ENCODE measurements around the gene PCDH1.
A peak's percentile ranks its signal among the peaks of the same experiment; 100 is the strongest.

Gene PCDH1

DNA sequence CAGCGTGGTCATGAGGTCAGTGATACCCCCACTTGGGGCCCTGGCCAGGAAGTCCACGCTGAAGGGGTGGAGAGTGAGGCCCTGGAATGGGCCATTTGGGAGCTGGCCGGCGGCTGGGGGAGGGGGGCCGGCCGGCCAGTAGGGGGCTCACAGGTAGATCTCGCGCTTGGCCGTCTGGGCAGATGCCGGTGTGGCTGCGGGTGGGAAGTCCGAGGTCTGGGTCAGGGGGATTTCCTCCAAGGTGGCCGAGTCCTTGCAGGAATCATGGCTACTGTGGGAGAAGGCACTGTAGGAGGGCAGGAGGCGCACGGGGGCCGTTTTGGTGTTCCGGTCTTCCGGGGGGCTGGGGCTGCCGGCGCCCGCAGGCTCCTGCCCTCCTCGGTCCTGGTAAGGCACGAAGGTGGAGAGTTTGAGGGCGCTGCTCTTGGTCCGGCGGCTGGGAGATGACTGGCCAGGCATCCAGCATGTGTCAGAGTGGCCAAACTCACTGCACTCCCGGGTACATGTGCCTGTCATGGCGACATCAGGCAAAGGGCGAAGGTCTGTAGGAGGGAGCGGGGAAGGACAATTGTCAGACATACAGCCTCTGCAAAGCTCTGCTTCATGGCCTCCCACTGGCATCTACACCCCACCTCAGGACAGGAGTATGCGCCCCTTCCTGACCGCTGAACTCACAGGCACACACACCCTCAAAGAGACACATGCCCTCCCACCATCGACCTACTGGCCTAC is 24.1 kb downstream of the PCDH1 start:
- DNase-seq (ENCODE audit: low read depth): no peak

DNA sequence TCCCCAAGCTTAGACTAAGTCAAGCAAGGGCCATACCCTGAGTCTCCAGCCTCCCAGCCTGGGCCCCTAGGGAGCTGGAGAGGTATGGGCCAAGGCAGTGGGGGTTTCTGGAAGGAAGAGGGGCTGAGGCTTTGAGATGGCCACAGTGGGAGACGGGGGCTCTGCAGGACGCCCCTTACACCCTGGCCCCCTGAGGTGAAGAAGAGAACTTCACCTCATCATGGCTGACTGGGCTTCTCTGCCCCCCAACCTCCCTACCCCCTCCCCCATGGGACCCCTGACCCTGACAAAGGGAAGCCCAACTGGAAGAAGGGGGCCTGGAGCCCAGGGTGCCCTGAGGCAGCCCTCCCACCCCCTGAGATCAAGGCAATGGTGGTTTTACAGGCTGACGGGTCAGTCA is 25.8 kb downstream of the PCDH1 start:
- DNase-seq (ENCODE audit: low read depth): no peak

DNA sequence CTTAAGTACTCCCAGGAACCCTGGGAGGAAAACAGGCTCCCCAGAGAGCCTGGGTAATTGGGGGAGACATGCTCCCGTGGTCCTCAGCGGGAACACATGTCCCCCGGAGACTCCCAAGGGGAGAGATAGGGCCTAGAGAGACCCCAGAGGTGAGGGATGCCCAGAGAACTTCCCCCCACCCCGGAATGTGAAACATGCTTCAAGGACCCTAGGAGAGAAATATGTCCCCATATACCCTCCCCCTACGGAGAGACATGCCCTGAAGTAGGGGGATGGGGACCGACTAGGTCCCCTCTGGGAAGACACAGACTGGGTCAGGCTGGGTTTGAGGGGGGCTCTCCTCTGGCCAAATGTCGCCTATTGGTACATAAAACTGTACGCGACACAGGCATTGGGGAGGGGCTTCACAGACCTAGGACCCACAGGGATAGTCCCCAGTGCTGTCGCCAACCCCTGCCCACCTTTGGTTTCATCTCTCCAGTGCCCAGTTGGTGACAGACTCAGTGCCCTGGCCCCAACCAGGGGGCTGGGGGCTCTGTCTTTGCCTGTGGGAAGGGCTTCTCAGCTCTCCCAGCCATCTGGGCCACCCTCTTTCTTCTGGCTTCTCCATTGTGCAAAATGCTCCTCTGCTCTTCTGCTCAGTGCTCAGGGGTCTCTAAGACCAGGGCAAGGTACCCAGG is 26.9 kb downstream of the PCDH1 start:
- no peak for DNase-seq (ENCODE audit: low read depth)

DNA sequence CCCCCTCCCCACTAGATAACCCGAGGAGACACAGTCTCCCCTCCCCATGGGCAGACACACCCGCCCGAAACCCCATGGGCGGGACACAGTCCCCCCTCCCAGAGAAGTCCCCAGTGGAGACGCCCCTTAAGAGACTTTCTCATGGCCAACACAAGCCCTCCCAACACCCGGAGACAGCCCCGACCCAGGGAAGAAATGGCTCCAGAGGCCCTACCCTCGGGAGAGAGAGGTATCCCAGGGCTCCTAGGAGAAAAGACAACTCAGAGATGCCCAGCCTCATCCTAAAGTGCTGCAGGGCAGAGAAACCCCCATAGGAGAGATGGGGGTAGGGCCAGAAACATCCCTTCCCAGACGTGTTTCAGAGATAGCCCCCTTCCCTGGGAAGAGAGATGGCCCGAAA is 27.4 kb downstream of the PCDH1 start:
- DNase-seq (ENCODE audit: low read depth): no peak

DNA sequence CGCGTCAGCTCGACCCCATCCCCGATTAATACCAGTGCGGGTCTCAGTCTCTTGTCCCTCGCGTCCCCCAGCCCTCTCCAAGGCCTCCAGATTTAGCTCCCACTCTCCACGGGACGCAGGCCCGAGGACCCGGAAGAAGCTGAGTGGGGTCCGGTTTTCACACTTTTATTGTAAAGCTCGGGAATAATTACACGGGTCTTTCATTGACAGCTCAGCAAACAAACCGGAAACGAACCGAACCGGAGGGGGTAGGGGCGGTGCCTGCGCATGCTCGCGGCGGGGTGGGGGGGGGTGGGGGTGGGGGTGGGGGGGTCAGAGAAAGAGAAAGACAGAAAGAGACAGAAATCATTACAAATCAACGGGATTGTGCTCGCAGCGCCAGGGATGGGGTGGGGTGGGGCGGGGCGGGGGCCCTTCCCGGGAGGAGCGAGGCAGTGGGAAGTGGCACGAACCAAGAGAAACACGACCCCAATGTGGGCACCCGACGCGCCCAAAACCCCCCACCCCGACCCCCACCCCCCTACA is 27.9 kb downstream of the PCDH1 start:
- peak; percentile 13 for DNase-seq (ENCODE audit: low read depth)

DNA sequence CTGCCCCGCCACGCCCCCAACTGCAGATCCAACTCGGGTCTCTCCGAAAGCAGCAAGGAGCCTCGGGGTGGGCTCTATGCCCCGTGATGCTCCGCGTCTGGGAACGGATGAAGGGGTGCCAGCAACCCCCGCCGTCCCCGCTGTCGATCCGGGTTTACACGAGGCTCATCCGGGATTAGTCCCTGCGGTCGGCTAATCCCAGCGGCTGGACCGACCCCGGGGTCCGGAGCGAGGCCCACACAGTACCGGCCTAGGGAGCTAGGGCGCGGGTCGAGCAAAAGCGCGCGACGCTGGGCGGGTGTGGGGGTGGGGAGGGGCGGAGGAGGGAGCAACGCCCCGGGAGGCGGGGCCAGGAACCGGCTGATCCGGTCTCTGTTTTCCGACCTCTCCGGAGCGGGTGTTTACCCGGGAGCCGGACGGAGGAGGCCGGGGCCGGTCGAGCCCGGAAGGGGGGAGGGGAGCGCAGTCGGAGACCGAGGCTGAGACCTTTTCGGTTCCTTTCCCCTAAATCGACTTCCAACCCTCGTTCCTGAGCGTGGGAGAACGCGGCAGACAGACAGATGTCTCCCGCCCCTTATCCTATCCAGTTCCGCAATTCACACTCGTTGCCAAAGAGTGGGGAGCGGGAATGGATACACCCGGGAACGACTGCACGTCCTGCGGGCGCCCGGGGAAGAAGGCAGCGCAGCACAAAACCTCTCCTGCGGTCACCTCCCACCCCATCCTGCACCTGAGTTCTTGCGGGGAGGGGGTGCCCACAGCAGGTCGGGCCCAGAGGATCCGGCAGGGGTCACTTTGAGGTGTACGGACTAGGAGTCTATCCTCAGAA is 28.6 kb downstream of the PCDH1 start:
- peak; percentile 50 for DNase-seq (ENCODE audit: low read depth)

DNA sequence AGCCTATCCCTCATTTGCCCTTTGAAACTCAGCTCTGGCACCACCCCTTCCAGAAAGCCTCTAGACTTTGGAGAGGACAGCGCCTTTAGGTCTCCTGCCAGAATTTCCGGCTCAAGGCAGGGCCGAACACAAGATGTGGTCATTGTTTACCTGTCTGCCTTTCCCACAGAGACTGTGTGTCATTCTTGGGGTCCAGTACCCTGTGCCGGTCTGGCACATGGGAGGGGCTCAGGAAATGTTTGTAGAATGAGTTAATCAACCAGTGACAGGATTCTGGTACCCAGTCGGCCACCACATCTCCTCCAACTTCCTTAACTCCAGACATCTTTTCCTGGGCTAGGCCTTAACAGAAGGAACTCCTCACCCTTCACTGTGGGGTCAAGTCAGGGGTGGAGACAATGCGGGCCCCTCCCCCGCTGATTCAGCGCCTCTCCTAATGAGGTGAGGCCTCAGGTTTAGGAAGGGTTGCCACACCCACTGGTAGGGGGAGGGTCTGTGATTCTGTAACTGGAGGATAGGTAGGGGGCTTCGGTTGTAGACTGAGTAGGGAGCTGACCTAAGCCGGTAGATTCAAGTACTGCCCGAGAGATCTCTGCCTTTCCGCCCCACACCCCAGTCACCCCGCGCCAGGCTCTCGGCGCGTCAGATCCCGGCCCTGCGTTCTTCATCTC is 29.3 kb downstream of the PCDH1 start:
- DNase-seq (ENCODE audit: low read depth): peak; percentile 6

DNA sequence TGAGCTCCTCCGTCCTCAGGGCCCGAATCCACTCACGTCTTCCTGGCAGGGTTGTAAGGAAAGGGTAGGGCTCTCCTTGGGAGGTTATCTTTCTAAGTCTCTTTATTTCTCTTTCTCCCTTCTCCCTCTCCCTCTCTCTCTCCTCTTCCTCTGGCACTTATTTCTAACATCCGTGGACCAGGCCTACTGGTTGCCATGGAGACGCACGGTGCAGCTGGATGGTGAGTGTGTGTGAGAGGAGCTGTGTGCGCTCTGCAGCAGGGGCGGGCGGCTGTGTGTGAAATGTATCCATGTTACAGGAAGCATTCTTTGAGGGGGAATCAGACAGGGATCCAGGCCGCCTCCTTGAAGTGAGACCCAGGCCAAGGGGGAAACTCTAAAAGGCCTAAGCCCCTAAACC is 32.2 kb downstream of the PCDH1 start:
- DNase-seq (ENCODE audit: low read depth): no peak

DNA sequence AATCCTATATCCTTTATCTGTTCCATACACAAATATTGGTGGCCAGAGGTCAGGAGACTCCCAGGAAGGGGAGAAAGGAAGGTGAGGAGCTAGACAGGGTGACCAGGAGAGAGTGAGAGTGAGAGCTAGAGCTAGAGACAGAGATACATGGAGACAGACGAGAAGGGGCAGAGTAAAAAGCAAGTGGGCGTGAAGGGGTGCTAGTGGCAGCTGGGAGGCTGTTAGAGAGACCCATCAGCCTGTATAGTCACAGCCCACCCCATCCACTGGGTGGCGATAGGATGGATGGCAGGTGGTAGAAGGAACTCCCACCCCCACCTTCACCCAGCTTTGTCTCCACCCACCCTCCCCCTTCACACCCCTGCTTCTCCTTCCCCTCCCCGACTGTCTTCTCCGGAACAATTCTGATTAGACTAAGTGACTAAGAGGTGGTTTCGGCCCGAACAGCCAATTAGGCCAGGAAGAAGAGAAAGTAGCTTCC is 32.8 kb downstream of the PCDH1 start:
- no peak for DNase-seq (ENCODE audit: low read depth)

DNA sequence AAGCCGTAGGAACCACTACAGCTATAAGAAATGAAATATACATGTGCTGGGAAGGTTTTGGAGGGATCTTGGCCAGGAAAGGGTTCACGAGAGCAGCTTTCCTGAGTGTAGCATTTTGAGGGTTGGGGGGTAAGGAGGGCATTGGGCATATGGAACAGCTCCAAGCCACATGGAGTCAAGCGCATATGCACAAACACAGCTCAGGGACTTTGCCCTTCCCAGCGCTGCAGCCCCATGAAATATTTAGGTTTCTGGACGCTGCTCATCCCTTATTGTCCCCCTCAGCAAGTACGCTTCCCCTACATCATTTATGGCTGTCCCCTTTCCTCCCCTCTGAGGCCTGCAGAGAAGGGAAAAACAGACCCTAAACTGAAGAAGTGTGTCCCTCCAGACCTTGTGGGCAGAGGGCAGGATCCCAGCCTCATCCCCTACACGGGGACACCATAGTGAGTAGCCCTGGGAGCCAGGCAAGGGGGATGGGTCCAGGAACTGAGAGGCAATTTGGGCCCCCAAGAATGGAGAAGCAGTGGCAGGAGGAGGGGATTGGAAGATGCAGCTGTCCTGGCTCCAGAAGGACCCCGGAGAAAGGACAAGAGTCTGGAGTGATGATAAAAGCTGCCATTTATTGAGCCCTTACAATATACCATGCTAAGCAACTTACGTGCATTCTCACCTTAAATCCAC is 33.7 kb downstream of the PCDH1 start:
- no peak for DNase-seq (ENCODE audit: low read depth)

DNA sequence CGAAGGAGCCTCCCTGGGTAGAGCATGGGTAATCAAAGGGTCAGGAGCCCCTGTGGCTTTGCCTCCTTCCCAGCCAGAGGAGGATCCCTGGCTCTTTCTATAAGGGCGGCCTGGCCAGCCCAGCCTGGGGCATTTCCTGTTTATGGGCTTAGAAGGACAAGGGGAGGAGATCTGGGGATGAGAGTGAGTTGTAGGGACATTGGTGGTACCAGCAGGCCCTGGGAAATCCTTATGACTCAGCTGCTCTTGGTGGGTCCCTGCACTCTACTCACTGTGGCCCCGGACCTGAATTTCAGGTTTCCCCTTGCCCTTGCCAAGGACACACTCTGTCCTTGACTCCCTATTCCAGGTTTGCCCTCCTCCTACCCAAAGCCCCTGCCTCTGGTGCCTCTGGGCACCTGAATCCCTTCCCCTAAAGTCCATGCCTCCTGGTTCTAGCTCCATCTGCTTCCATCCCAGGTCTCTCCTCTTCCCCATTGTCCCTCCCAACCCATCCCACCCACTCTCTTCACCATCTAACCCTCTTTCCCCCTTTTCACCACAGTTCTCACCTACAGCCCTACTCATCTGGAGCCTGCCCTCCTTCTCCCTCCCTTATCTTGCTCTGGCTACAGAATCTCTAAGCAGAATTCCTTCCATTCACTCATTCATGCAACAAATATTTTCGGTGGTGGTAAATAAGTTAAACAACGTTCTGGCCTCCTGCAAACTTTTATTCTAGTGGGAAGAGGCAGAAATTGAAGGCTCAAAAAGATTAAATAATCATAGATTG is 34.9 kb downstream of the PCDH1 start:
- no peak for DNase-seq (ENCODE audit: low read depth)

DNA sequence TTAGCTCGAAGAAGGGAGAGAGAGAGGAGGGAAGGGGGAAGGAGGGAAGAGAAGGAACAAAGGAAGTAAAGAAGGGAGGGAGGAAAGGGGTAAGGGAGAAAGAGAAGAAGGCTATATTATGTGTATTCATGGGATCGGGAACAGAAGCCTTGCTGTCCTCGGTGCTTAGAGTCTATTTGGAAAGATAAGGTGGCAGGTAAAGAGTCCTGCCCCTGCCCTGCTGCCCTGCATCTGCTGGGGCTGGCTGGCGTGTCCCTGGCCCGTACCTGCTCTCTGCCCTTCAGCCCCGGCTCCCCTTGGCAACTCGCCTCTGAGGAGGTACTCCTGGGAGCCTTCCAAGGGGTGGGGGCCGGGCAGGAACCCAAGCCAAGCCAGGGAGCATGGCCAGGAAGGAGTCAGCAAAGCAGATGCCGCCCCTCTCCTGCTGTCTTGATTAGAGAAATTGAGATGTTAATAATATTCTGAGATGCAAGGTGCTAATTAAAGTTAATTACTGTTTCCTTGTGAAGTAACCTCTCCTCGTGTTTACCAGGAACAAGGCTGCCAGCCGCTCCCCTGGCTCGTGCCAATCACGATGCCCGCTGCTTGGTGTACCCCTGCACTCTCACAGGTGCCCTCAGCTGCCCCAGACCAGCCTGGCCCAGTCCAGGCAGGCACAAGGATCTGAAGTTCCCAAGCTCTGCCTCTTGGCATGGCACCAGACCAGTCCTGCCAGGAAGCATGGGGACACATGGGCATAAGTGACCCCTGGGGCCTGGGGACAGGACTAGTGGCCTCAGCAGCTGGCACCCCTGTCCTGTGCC is 36.6 kb downstream of the PCDH1 start:
- DNase-seq (ENCODE audit: low read depth): no peak

DNA sequence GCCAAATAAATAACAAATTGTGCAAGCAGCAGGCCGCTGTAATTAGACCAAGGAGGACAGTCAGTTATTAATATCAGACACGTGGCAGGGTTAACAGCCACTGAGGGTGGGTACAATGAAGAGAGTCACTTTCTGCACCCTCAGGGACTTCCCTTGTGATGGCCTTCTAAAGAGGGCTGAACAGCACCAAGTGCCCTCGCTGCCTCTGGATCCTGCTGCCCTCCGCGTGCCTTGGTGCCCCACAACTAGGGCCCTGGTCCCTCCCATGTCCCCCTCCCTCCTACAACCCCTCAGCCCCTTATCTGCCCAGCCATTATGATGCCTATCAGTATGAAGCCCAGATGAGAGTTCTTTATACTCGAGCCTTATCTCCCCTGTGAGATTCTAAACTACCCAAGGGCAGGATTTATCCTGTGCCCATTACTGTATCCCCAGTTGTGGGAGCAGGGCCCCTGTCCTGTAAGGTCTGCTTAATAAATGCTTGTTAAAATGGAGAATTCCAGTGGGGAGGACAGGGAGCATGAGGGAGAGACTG is 37.3 kb downstream of the PCDH1 start:
- DNase-seq (ENCODE audit: low read depth): no peak

DNA sequence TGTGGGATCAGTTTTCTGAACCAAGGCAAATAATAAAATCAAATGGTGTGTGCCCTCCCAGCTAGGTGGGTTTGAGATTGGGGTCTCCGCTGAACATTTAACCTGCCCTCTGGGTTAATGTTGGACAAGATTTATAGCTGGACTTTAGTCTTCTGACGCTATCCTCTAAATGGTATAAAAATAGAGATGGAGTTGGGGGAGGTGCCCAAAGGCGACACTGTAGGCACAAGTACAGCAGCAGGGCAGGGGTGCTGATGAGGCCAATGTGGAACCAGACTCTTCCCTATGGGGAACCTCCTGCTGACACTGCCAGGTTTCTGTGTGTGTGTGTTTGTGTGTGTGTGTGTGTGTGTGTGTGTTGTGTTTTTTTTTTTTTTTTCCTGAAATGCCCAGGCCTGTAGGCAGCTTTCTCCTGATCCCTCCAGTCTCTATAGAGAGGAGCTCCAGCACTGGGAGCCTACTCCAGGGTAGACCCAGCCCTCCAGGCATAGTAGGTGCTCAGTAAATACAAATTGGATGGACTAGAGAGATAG is 37.9 kb downstream of the PCDH1 start:
- no peak for DNase-seq (ENCODE audit: low read depth)

DNA sequence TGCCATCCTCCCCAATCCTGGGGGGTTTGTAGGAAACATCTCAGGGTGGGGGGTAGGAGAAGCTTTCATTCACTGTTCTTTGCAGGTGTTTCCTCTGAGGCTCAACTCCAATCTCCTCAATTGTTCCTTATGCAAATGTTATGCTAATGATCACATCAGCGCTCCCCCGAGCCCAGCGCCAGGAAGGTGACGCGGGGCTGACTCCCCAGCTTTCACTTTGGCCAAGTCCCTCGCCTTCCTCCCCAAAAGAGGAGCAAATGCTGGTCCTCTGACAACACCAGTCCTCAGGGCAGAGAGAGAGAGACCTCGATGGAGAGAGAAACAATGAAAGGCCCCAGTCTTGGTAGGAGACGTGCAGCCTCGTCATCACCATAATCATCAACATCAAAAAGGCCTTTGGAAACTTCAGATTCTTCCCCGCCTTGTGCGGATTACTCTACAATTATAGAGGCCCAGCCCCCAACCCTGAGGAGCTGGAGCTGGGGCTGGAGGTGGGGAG is 39.1 kb downstream of the PCDH1 start:
- DNase-seq (ENCODE audit: low read depth): no peak

DNA sequence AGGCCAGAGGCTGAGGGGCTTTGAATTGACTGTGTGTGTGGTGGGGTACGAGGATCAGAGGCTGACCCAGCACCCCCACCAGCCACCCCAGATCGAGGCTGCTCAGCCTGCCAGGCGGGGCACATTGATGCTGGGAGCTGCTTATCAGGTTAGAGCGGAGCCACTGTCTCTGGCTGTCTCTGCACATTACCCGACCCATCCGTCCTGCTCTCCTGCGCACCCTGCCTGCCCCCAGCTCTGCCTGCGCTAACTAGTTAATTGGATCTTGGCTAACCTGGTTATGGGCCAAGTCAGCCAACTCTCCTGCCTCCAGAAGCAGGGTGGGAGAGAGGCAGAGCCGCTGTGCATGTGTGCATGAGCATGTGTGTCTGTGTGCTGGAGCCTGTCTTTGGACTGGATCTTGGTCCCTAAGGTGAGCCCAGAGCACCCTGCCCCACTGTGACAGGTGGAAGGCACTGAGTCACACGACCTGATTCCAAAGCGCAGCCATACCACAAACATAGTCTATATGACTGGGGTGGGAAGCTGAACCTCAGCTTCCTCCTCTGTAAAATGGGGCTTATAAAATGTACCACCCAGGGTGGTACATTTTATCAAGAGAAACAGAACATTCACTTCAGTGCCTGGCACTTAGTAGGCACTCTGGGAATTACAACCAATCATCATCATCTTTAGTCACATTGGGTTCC is 39.7 kb downstream of the PCDH1 start:
- no peak for DNase-seq (ENCODE audit: low read depth)

DNA sequence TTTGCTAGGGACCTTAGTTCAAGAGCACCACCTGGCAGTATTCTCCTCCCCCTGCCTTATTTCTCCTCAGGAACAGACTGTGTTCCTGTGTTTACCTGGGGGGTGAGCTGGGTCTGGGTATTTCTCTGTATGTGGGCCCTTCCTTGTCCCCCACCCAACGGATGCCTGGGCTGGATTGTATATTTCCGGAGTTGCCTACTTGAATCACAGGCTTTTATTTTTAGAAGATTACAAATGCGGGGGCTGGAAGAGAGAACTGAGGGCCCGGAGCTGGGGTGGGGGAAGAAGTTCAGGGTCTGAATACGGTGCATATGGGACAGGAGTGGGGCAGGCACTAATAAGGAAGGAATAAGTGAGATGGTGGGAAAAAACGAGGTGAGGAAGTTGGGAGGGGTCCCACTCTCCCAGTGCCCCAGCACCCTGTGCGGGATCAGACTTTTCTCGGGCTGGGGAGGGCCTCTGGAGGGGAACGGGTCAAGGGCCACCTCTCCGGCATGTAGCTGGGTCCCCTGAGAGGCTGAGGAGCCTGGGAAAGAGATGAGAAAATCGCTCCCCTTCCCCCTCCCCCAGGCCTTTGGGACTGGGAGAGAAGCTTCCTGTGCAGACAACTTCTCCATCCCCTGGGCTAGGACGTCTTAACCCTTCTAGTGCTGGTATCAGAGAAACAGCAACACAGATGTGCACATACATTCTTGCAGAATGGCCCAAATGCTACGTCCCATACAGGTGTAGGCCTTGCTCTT is 42.1 kb downstream of the PCDH1 start:
- no peak for DNase-seq (ENCODE audit: low read depth)

DNA sequence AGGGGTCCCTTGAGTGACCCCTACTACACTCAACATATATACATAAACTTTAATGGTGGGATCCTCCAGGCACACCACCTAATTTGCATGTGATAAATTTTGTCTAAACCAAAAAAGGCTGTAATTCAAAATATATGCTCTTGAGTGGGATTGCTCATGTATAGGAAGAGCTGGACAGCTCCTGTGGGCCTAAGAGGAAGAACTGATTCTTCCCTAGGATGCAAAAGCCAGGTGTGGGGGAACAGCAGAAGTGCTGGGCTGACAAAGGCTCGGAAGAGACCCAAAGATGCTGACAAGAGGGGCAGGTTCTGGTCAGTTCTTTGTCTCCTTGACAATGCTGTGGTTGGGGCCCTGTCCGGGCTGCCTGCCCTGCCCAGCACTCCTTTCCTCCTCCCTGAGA is 43.9 kb downstream of the PCDH1 start:
- no peak for DNase-seq (ENCODE audit: low read depth)

Data from stimulated activated CD8-positive, alpha-beta memory T cell treated with anti-CD3 and anti-CD28 coated beads, Interleukin-12 subunit alpha, Interleukin-12 subunit beta, amount 100 ng/mL, for 1 hour (primary cell).